ENCODE results near the gene PEX5L. TPM values are rescaled to one million over a fixed set of nuclear protein-coding genes. Genes with fewer than 3 reads are reported as not detected.

The PEX5L gene
- polyA plus RNA-seq, 3 donors from 2014 or later, result not detected

- Mint-ChIP-seq H3K4me1 (peaks cover 10 to 31% of the 10 kb centered on the region in 2 donors), H3K4me3 (no peak overlapping the region), H3K9me3 (peaks cover 0 to 2% (median 0%) of the 10 kb centered on the region in 6 donors), H3K36me3 (no peaks in the 10 kb centered on the region), H3K27ac (no peak overlapping the region), H3K27me3 (ENCODE audit: low read depth in 3 of 3) (peaks cover 0 to 6% (median 0%) of the 10 kb centered on the region in 3 donors)
- no peak for DNase-seq
These were observed 78.0 kb downstream of the PEX5L start for GRCh38 chr3:179958759-179959158.

- Mint-ChIP-seq H3K4me3 (no peak overlapping the region), H3K4me1 (peaks cover 10 to 31% of the 10 kb centered on the region in 2 donors), H3K9me3 (peaks cover 0 to 2% (median 0%) of the 10 kb centered on the region in 6 donors), H3K27ac (no peak overlapping the region), H3K27me3 (ENCODE audit: low read depth in 3 of 3) (peaks cover 0 to 6% (median 0%) of the 10 kb centered on the region in 3 donors), H3K36me3 (no peaks in the 10 kb centered on the region)
- no peak for DNase-seq
These were observed 78.6 kb downstream of the PEX5L start for GRCh38 chr3:179958143-179958542.

GRCh38 chr3:179957264-179957845, 79.4 kb downstream of the PEX5L start:
- peaks cover 10 to 31% of the 10 kb centered on the region in 2 donors for H3K4me1 Mint-ChIP-seq
- peaks cover 0 to 6% (median 3%) of the 10 kb centered on the region in 3 donors for H3K27me3 Mint-ChIP-seq (ENCODE audit: low read depth in 3 of 3)
- DNase-seq, result no peak
- H3K4me3 Mint-ChIP-seq, result peak overlapping the region in 1 of 5 donors; percentile 19
- no peak overlapping the region for H3K27ac Mint-ChIP-seq
- peaks cover 0 to 2% (median 0%) of the 10 kb centered on the region in 6 donors for H3K9me3 Mint-ChIP-seq
- H3K36me3 Mint-ChIP-seq, result no peaks in the 10 kb centered on the region

DNA sequence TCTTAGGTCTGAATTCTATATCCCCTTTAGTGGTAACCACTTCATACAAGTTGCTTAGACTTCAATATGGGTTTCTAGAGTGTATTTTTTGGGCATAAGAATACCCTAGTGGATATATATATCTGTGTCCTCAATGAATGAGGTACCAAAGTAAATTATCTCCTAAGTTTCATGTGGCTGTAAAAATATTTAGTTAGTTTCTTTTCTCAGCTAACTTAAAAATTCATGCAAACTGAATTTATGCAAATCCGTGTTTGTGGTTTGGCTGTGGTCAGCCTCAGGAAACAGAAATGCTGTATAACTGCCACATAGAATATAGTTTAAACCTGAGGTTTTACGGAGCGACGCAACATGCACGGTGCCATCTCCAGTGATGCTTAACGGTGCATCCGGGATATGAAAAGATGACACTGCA, 80.3 kb downstream of the PEX5L start:
- H3K4me3 Mint-ChIP-seq, result no peak overlapping the region
- peaks cover 10 to 31% of the 10 kb centered on the region in 2 donors for H3K4me1 Mint-ChIP-seq
- no peak overlapping the region for H3K27ac Mint-ChIP-seq
- peak in 2 of 3 donors; percentile 11 to 17 for DNase-seq
- H3K36me3 Mint-ChIP-seq, result no peaks in the 10 kb centered on the region
- peaks cover 0 to 2% (median 0%) of the 10 kb centered on the region in 6 donors for H3K9me3 Mint-ChIP-seq
- peaks cover 0 to 6% (median 3%) of the 10 kb centered on the region in 3 donors for H3K27me3 Mint-ChIP-seq (ENCODE audit: low read depth in 3 of 3)

GRCh38 chr3:179955809-179956208, 80.9 kb downstream of the PEX5L start:
- no peak for DNase-seq
- peaks cover 2 to 3% (median 3%) of the 10 kb centered on the region in 3 donors for H3K27me3 Mint-ChIP-seq (ENCODE audit: low read depth in 3 of 3)
- peaks cover 8 to 25% of the 10 kb centered on the region in 2 donors for H3K4me1 Mint-ChIP-seq

DNA sequence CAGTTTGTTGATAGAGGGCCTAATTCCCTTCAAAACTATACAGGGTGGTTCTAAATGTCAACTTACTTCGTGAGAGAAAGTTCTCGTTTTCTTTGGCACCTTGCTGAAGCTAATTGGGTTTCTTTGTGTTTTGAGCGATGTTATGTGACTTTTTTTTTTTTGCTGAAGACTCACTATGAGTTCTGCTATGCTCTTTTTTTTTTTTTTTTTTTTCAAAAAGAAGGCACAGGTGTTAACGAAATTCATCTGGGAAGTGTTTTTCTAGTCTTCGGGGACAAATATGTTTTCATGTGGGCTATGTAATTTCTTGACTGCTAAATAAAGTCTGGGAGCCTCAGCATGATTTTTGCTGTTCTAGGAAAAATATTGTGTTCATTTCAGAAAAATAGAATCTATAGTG, 81.5 kb downstream of the PEX5L start:
- Mint-ChIP-seq H3K4me1 (peaks cover 8 to 25% of the 10 kb centered on the region in 2 donors), H3K27ac (no peak overlapping the region), H3K4me3 (no peak overlapping the region), H3K36me3 (no peaks in the 10 kb centered on the region), H3K27me3 (ENCODE audit: low read depth in 3 of 3) (peaks cover 3 to 4% (median 3%) of the 10 kb centered on the region in 3 donors), H3K9me3 (no peaks in the 10 kb centered on the region)
- no peak for DNase-seq

More at GRCh38 chr3:179955809-179956208, 80.9 kb downstream of the PEX5L start:
- Mint-ChIP-seq H3K27ac (no peak overlapping the region), H3K4me3 (no peak overlapping the region), H3K9me3 (no peaks in the 10 kb centered on the region), H3K36me3 (no peaks in the 10 kb centered on the region)

- Mint-ChIP-seq H3K27me3 (ENCODE audit: low read depth in 3 of 3) (peaks cover 1 to 4% (median 3%) of the 10 kb centered on the region in 3 donors), H3K4me1 (peaks cover 8 to 25% of the 10 kb centered on the region in 2 donors), H3K36me3 (no peaks in the 10 kb centered on the region), H3K9me3 (no peaks in the 10 kb centered on the region), H3K27ac (no peak overlapping the region), H3K4me3 (no peak overlapping the region)
- DNase-seq, result no peak
These were observed 82.5 kb downstream of the PEX5L start for GRCh38 chr3:179953993-179954870.

- Mint-ChIP-seq H3K4me1 (peaks cover 0 to 2% of the 10 kb centered on the region in 2 donors), H3K9me3 (peaks cover 0 to 2% (median 0%) of the 10 kb centered on the region in 6 donors), H3K27me3 (ENCODE audit: low read depth in 3 of 3) (peaks cover 1 to 4% (median 3%) of the 10 kb centered on the region in 3 donors), H3K27ac (no peak overlapping the region), H3K36me3 (no peaks in the 10 kb centered on the region), H3K4me3 (no peak overlapping the region)
- no peak for DNase-seq
These were observed 85.9 kb downstream of the PEX5L start for GRCh38 chr3:179950840-179951239.

GRCh38 chr3:179949869-179950268, 86.9 kb downstream of the PEX5L start:
- no peaks in the 10 kb centered on the region for H3K4me1 Mint-ChIP-seq
- H3K9me3 Mint-ChIP-seq, result peaks cover 0 to 3% (median 0%) of the 10 kb centered on the region in 6 donors
- H3K36me3 Mint-ChIP-seq, result no peaks in the 10 kb centered on the region
- H3K4me3 Mint-ChIP-seq, result no peak overlapping the region
- no peak overlapping the region for H3K27ac Mint-ChIP-seq
- no peak for DNase-seq
- H3K27me3 Mint-ChIP-seq (ENCODE audit: low read depth in 3 of 3), result peaks cover 1 to 4% (median 3%) of the 10 kb centered on the region in 3 donors

- Mint-ChIP-seq H3K36me3 (no peaks in the 10 kb centered on the region), H3K27ac (no peak overlapping the region), H3K4me3 (no peak overlapping the region), H3K27me3 (ENCODE audit: low read depth in 3 of 3) (peaks cover 1 to 4% (median 3%) of the 10 kb centered on the region in 3 donors), H3K4me1 (no peaks in the 10 kb centered on the region), H3K9me3 (peaks cover 0 to 3% (median 0%) of the 10 kb centered on the region in 6 donors)
- DNase-seq, result no peak
These were observed 87.3 kb downstream of the PEX5L start for GRCh38 chr3:179949412-179949811.

DNA sequence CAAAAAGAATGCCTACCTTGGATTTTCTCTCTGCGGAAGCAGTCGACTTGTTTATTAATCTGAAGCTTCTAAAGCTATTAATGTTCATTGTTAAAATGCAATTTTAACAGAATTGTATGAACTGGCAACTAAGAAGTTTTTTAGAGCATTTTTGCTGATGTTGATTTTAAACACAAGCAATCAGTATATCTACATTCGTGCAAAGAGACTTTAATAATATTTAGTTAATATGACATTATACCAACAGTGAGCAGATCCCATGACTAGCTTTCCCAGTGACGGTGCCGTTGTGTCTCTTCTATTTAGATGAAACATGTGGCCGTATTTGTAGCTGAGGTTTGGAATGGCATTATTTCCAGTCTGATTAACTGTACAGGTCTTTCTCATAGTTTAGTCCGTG, 88.0 kb downstream of the PEX5L start:
- no peak overlapping the region for H3K27ac Mint-ChIP-seq
- H3K4me1 Mint-ChIP-seq, result no peaks in the 10 kb centered on the region
- H3K9me3 Mint-ChIP-seq, result peaks cover 0 to 3% (median 0%) of the 10 kb centered on the region in 6 donors
- peaks cover 1 to 4% (median 4%) of the 10 kb centered on the region in 3 donors for H3K27me3 Mint-ChIP-seq (ENCODE audit: low read depth in 3 of 3)
- H3K4me3 Mint-ChIP-seq, result no peak overlapping the region
- no peak for DNase-seq
- no peaks in the 10 kb centered on the region for H3K36me3 Mint-ChIP-seq

DNA sequence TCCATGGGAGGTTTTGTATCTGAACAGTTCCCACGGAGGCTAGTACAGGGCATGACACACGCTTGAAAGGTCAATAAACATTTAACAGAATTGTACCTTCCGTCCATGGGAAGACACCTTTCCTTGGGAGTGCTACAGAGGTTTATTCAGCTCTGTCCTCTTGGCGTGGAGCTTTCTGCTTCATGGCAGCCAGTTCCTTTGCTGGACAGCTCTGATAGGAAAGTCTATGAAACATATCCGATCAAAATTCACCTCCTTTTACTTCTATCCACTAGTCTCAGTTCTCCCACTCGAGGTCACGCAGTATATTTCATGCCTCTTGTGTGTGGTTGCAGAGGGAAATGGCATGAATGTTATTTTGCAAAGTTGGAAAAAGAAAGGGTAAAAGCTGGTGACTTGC, 91.2 kb downstream of the PEX5L start:
- H3K4me3 Mint-ChIP-seq, result no peak overlapping the region
- H3K36me3 Mint-ChIP-seq, result no peaks in the 10 kb centered on the region
- no peak overlapping the region for H3K27ac Mint-ChIP-seq
- peaks cover 0 to 1% of the 10 kb centered on the region in 2 donors for H3K4me1 Mint-ChIP-seq
- DNase-seq, result no peak
- peaks cover 0 to 3% (median 0%) of the 10 kb centered on the region in 6 donors for H3K9me3 Mint-ChIP-seq
- peaks cover under 1 to 3% (median 1%) of the 10 kb centered on the region in 3 donors for H3K27me3 Mint-ChIP-seq (ENCODE audit: low read depth in 3 of 3)

- no peak for DNase-seq
- Mint-ChIP-seq H3K36me3 (no peaks in the 10 kb centered on the region), H3K27me3 (ENCODE audit: low read depth in 3 of 3) (peaks cover 0 to 4% (median 2%) of the 10 kb centered on the region in 3 donors), H3K4me1 (peaks cover 0 to 1% of the 10 kb centered on the region in 2 donors), H3K27ac (no peak overlapping the region), H3K9me3 (peaks cover 0 to 10% (median 0%) of the 10 kb centered on the region in 6 donors), H3K4me3 (no peak overlapping the region)
These were observed 93.4 kb downstream of the PEX5L start for GRCh38 chr3:179943117-179943880.
